ENCODE data around the gene FOLR2. TPM values are rescaled to one million over a fixed set of nuclear protein-coding genes. Genes with fewer than 3 reads are reported as not detected.

Gene FOLR2
- total RNA-seq, 1 donor from 2014 or later, result 19.4 TPM

GRCh38 chr11:72233773-72234513 is 17.3 kb downstream of the FOLR2 start:
- H3K27ac ChIP-seq, result no peak overlapping the region
- peak in 1 of 2 donors; percentile 54 for DNase-seq (ENCODE audit: extremely low spot score in 2 of 2)
- H3K27me3 ChIP-seq, result no peaks in the 10 kb centered on the region
- TF ChIP-seq CTCF (IDR thresholded peaks at IDR 0.05) (no peak), POLR2AphosphoS5 (IDR thresholded peaks at IDR 0.05; ENCODE audit: insufficient read depth in 1 of 2, low read depth in 1 of 2) (no peak), POLR2A (IDR thresholded peaks at IDR 0.05) (no peak)
- H3K9me3 ChIP-seq, result no peaks in the 10 kb centered on the region
- H3K4me3 ChIP-seq, result no peak overlapping the region
- intact Hi-C loops (cut with DNase I), result no loop called here
- H3K4me1 ChIP-seq, result peaks cover 6% of the 10 kb centered on the region
- H3K36me3 ChIP-seq, result peaks cover 0 to 82% of the 10 kb centered on the region in 2 donors

GRCh38 chr11:72234514-72234830 is 17.9 kb downstream of the FOLR2 start:
- peaks cover 0 to 77% of the 10 kb centered on the region in 2 donors for H3K36me3 ChIP-seq
- peaks cover 11% of the 10 kb centered on the region for H3K4me1 ChIP-seq

GRCh38 chr11:72234920-72235319 is 18.3 kb downstream of the FOLR2 start:
- no peak for TF ChIP-seq CTCF (IDR thresholded peaks at IDR 0.05)
- no peak for DNase-seq (ENCODE audit: extremely low spot score in 2 of 2)
- Histone ChIP-seq H3K4me3 (no peak overlapping the region), H3K36me3 (peaks cover 0 to 73% of the 10 kb centered on the region in 2 donors), H3K27me3 (no peaks in the 10 kb centered on the region), H3K27ac (no peak overlapping the region), H3K9me3 (no peaks in the 10 kb centered on the region), H3K4me1 (peaks cover 14% of the 10 kb centered on the region)
- intact Hi-C loops (cut with DNase I), result no loop called here

More at GRCh38 chr11:72234514-72234830, 17.9 kb downstream of the FOLR2 start:
- Histone ChIP-seq H3K9me3 (no peaks in the 10 kb centered on the region), H3K27me3 (no peaks in the 10 kb centered on the region), H3K27ac (no peak overlapping the region), H3K4me3 (no peak overlapping the region)
- peak in 1 of 2 donors; percentile 70 for DNase-seq (ENCODE audit: extremely low spot score in 2 of 2)
- TF ChIP-seq CTCF (IDR thresholded peaks at IDR 0.05) (no peak), POLR2AphosphoS5 (IDR thresholded peaks at IDR 0.05; ENCODE audit: insufficient read depth in 1 of 2, low read depth in 1 of 2) (no peak), POLR2A (IDR thresholded peaks at IDR 0.05) (no peak)
- intact Hi-C loops (cut with DNase I), result no loop called here

GRCh38 chr11:72235351-72236057 is 18.9 kb downstream of the FOLR2 start:
- H3K4me1 ChIP-seq, result peaks cover 20% of the 10 kb centered on the region
- H3K9me3 ChIP-seq, result no peaks in the 10 kb centered on the region
- no peaks in the 10 kb centered on the region for H3K27me3 ChIP-seq
- no peak overlapping the region for H3K27ac ChIP-seq
- peak in 1 of 2 donors; percentile 79 for DNase-seq (ENCODE audit: extremely low spot score in 2 of 2)
- TF ChIP-seq CTCF (IDR thresholded peaks at IDR 0.05) (no peak), POLR2A (IDR thresholded peaks at IDR 0.05) (no peak), POLR2AphosphoS5 (IDR thresholded peaks at IDR 0.05; ENCODE audit: insufficient read depth in 1 of 2, low read depth in 1 of 2) (no peak)
- H3K36me3 ChIP-seq, result peaks cover 0 to 67% of the 10 kb centered on the region in 2 donors
- intact Hi-C loops (cut with DNase I), result no loop called here
- H3K4me3 ChIP-seq, result no peak overlapping the region
